Measurements from ENCODE around the gene LDLRAD4.

Gene LDLRAD4

GRCh38 chr18:13548106-13548819 lies 329.7 kb downstream of the LDLRAD4 start:
- no peak for DNase-seq

GRCh38 chr18:13548966-13549879 lies 330.7 kb downstream of the LDLRAD4 start:
- DNase-seq: no peak

GRCh38 chr18:13549880-13550232 lies 331.3 kb downstream of the LDLRAD4 start:
- no peak for DNase-seq

- no peak for DNase-seq
These were observed 332.1 kb downstream of the LDLRAD4 start for GRCh38 chr18:13550418-13551304.

GRCh38 chr18:13551305-13551603 lies 332.7 kb downstream of the LDLRAD4 start:
- DNase-seq: no peak

GRCh38 chr18:13551841-13552733 lies 333.5 kb downstream of the LDLRAD4 start:
- DNase-seq: no peak

- DNase-seq: no peak
These were observed 334.9 kb downstream of the LDLRAD4 start for GRCh38 chr18:13553449-13553848.

DNA sequence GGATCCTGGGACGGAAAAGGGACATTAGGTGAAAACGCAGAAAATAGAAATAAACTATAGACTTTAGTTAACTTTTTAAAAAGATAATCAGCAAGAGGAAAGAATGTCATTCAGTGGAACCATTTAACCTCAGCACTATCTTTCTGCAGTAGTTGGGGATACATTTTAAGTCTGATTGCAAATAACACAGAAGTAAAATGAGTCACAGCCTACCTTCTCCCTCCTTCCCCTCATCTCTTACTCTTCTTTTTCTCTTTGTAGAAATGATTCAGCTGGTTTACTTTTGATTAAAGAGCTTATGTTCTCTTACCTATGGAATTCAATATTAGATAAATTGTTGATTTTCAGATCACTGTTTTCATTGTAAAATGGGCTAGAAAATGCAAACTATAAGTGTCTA lies 336.6 kb downstream of the LDLRAD4 start:
- DNase-seq: no peak

- DNase-seq: no peak
These were observed 337.3 kb downstream of the LDLRAD4 start for GRCh38 chr18:13555865-13556264.

DNA sequence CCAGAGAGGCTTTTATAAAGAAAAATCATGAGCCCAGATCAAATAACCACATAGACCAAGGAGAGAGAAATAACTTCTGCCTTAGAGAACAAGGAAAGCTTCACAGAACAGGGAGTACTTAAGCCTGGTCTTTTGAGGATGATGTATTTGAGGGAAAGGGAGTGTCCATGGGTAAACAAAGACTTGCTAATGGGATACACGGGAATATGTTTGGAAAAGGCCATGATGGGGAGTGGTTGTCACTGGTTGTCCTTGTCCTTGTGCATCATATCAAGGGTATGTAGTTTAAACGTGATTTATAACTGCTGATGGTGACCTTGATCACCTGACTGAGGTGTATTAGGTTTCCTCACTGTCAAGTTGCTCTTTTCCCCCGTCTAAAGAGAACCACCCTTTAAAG lies 337.9 kb downstream of the LDLRAD4 start:
- no peak for DNase-seq

DNA sequence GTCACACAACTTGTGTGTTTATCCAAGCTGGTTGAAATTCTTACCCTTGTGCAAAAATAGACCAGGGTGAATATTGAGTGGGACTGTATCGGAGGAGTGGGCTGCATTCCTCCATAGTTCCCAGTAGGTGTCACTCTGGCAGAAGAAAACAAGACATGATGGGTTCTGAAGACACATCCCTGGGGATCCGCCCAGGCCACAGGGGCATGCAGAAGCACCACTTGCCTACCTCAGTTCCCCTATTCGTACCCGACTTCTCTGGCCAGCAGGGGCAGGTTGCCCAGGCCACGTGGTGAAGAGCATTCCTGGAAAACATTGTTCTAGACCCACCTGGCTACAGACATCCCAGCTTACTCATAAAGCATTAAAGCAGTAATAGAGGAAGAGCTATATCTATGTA lies 339.6 kb downstream of the LDLRAD4 start:
- DNase-seq: no peak

- no peak for DNase-seq
These were observed 340.2 kb downstream of the LDLRAD4 start for GRCh38 chr18:13558790-13559189.

GRCh38 chr18:13559754-13560153 lies 341.2 kb downstream of the LDLRAD4 start:
- no peak for DNase-seq

GRCh38 chr18:13560306-13560705 lies 341.7 kb downstream of the LDLRAD4 start:
- no peak for DNase-seq

DNA sequence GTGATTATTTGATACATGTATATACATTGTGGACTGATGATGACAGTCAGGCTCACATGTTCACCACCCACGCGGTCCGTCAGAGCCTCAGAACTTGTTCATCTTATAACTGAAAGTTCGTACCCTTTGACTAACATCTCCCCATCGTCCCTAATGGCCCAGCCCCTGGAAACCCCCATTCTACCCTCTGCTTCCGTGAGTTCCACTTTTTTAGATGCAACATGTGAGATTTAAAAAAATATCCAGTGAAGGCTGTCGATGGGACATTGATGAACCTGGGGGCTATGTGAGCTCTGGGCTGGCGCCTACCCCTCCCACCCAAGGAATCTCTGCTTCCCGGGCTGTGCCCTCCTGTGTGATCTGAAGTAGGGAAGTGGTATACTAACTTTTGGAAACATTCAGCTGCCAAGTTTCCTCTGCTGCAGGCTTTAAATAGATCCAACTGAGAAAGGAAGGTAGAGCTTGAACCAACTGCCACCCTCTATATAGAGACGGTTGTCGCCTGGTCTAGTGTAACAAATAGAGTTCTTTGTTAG lies 344.0 kb downstream of the LDLRAD4 start:
- DNase-seq: peak; percentile 19

- DNase-seq: no peak
These were observed 344.8 kb downstream of the LDLRAD4 start for GRCh38 chr18:13563390-13563805.

GRCh38 chr18:13564579-13564978 lies 346.0 kb downstream of the LDLRAD4 start:
- no peak for DNase-seq

- DNase-seq: no peak
These were observed 346.7 kb downstream of the LDLRAD4 start for GRCh38 chr18:13565228-13565627.

DNA sequence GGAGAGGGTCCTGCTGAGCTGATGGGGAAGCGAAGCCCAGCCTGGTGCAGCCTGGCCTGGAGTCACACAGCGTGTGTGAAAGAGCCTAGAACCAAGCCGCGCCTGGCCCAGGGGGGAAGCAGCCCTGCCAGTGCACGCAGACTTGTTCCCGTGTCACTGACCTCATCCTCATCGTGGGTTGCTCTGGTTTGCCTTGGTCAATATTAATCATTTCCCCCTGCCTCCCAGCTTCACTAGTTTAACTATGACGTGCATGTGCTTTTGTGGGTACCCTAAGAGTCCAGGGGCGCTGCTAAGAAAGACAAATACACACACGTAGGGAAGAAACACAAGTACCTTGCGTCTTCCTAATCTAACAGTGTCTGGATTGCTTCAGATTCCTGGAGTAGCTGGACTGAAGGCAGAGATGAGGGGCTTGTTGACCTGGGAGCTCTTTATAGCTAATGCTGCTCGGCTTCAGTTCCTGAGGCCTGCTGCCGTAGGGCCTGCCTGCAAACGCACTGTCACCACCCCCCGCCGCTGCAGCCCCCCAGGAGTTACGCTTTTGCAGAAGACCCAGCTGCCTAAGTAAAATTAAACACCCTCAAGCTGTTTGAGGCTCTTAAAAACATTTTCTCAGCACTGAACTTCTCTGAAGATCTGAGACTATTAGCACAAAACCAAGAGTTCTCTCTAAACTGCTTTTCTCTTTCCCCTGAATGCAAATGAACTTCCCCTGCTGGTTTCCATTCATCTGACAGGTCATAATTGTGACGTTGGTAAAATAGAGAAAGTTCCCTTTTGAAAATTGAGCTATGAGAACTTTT lies 348.6 kb downstream of the LDLRAD4 start:
- DNase-seq: no peak

GRCh38 chr18:13568443-13569392 lies 350.2 kb downstream of the LDLRAD4 start:
- DNase-seq: no peak
